Thoracic aorta (tissue), 2 donors: ENCODE data around the gene OTUD4. TPM values are rescaled to one million over a fixed set of nuclear protein-coding genes. Genes with fewer than 3 reads are reported as not detected.
A peak's percentile ranks its signal among the peaks of the same experiment; 100 is the strongest.
"Not testable (repeated sequence)": the region's sequence is repeated elsewhere in the genome, so short reads cannot be mapped to it uniquely, and the experiment has no call there.

Experiments used
- ATAC-seq: fragments of 150-250 bp; one replicate; pipeline ENCODE4 v1.8.0; 2017; ENCODE audit warnings: low read depth; ENCODE audit not compliant: insufficient number of reproducible peaks, low FRiP score
- DNase-seq: peaks from one replicate; pipeline ENCODE4 v3.0.0-alpha.2; 2020; ENCODE audit warnings: low spot score
- H3K27ac ChIP-seq, 2 donors: fragments of 200-600 bp; sonication (generic); 1 replicate in 1 of 2; 2 replicates in 1 of 2; pipeline ENCODE4 v1.5.1; 2016; ENCODE audit warnings: mild to moderate bottlenecking in 2 of 2, moderate library complexity in 2 of 2
- H3K27me3 ChIP-seq: fragments of 200-600 bp; sonication (generic); replicated peaks from 2 replicates; pipeline ENCODE4 v1.6.0; 2016; ENCODE audit warnings: mild to moderate bottlenecking; ENCODE audit not compliant: insufficient read depth
- H3K36me3 ChIP-seq: fragments of 200-600 bp; sonication (generic); one replicate; pipeline ENCODE4 v1.5.1; 2016
- H3K4me1 ChIP-seq, 2 donors: fragments of 200-600 bp; sonication (generic); 1 replicate in 1 of 2; 2 replicates in 1 of 2; pipeline versions ENCODE4 v1.5.1 to v1.6.0; 2016; ENCODE audit warnings: low read depth in 2 of 2, mild to moderate bottlenecking in 1 of 2; ENCODE audit not compliant: control insufficient read depth in 1 of 2
- H3K4me3 ChIP-seq: fragments of 200-600 bp; sonication (generic); 2 replicates; pipeline ENCODE4 v1.5.1; 2016; ENCODE audit warnings: mild to moderate bottlenecking
- H3K9me3 ChIP-seq: fragments of 200-600 bp; sonication (generic); 2 replicates; pipeline ENCODE4 v1.5.1; 2016
- CTCF ChIP-seq: fragments of 200-600 bp; sonication (generic); IDR thresholded peaks from one replicate; pipeline ENCODE4 v1.5.1; 2019; ENCODE audit warnings: antibody characterized with exemption
- total RNA-seq, 2 donors: library from RNA; depleted of rRNA; stranded (reverse); fragments of >200 nt; gene quantifications; one replicate each; pipeline versions ENCODE4 v1.1.0 to v1.2.3, GENCODE V29; 2016

Gene OTUD4
- total RNA-seq, 2 donors from 2014 or later: 46.7 to 57.2 TPM

GRCh38 chr4:145186729-145187128 is 6.3 kb upstream of the OTUD4 start:
- no peak overlapping the region for H3K27ac ChIP-seq
- no peaks in the 10 kb centered on the region for H3K9me3 ChIP-seq
- no peaks in the 10 kb centered on the region for H3K27me3 ChIP-seq
- ATAC-seq (no peak), DNase-seq (no peak)
- TF ChIP-seq CTCF: no peak
- no peaks in the 10 kb centered on the region for H3K36me3 ChIP-seq
- H3K4me3 ChIP-seq: no peak overlapping the region
- no peaks in the 10 kb centered on the region for H3K4me1 ChIP-seq

GRCh38 chr4:145183581-145183980 is 3.2 kb upstream of the OTUD4 start:
- H3K27ac ChIP-seq: no peak overlapping the region
- H3K4me1 ChIP-seq: peaks cover 3 to 5% of the 10 kb centered on the region in 2 donors
- no peaks in the 10 kb centered on the region for H3K9me3 ChIP-seq
- no peaks in the 10 kb centered on the region for H3K27me3 ChIP-seq
- DNase-seq (no peak), ATAC-seq (no peak)
- TF ChIP-seq CTCF: no peak
- H3K4me3 ChIP-seq: no peak overlapping the region
- no peaks in the 10 kb centered on the region for H3K36me3 ChIP-seq

GRCh38 chr4:145183023-145183422 is 2.6 kb upstream of the OTUD4 start:
- Histone ChIP-seq H3K4me3 (no peak overlapping the region), H3K36me3 (no peaks in the 10 kb centered on the region), H3K4me1 (peaks cover 3 to 9% of the 10 kb centered on the region in 2 donors), H3K27me3 (no peaks in the 10 kb centered on the region), H3K9me3 (no peaks in the 10 kb centered on the region), H3K27ac (no peak overlapping the region)
- DNase-seq: no peak
- no peak for ATAC-seq
- TF ChIP-seq CTCF: no peak

GRCh38 chr4:145182222-145182621 is 1.8 kb upstream of the OTUD4 start:
- peaks cover 7 to 17% of the 10 kb centered on the region in 2 donors for H3K4me1 ChIP-seq
- no peak for TF ChIP-seq CTCF
- H3K36me3 ChIP-seq: no peaks in the 10 kb centered on the region
- H3K9me3 ChIP-seq: no peaks in the 10 kb centered on the region
- H3K27ac ChIP-seq: no peak overlapping the region
- H3K4me3 ChIP-seq: no peak overlapping the region
- DNase-seq: no peak
- ATAC-seq: no peak
- H3K27me3 ChIP-seq: no peaks in the 10 kb centered on the region

GRCh38 chr4:145181091-145181501 is 707 bp upstream of the OTUD4 start:
- no peaks in the 10 kb centered on the region for H3K27me3 ChIP-seq
- ATAC-seq (no peak), DNase-seq (no peak)
- no peaks in the 10 kb centered on the region for H3K36me3 ChIP-seq
- H3K9me3 ChIP-seq: no peaks in the 10 kb centered on the region
- H3K4me1 ChIP-seq: peaks cover 13 to 29% of the 10 kb centered on the region in 2 donors
- no peak for TF ChIP-seq CTCF
- peak overlapping the region; percentile 93 for H3K4me3 ChIP-seq
- peak overlapping the region; percentile 77 to 97 for H3K27ac ChIP-seq

GRCh38 chr4:145179861-145180297 is 510 bp downstream of the OTUD4 start:
- not testable (repeated sequence) for DNase-seq

More at GRCh38 chr4:145179861-145180297, 510 bp downstream of the OTUD4 start:
- not testable (repeated sequence) for H3K9me3 ChIP-seq, H3K36me3 ChIP-seq, H3K27me3 ChIP-seq
- peak; percentile 42 for ATAC-seq
- Histone ChIP-seq H3K4me1 (peaks cover 18 to 41% of the 10 kb centered on the region in 2 donors), H3K4me3 (peak overlapping the region; percentile 93), H3K27ac (peak overlapping the region; percentile 93 to 97)
